Activated T-helper 17 cell treated with anti-CD3 and anti-CD28 coated beads, Interleukin-2, amount 50 U/mL, for 72 hours (primary cell): ENCODE results near the gene USP5. TPM values are rescaled to one million over a fixed set of nuclear protein-coding genes. Genes with fewer than 3 reads are reported as not detected.

ENCODE experiments used
- ATAC-seq: fragments of 150-1000 bp; cut with Tn5 transposase; replicated peaks from 2 replicates; pipeline ENCODE4 v1.10.0; 2021; ENCODE audit warnings: mild to moderate bottlenecking, moderate library complexity
- H3K27ac Mint-ChIP-seq: one replicate; pipeline ENCODE4 v1.8.0; 2022; ENCODE audit warnings: mixed read lengths
- H3K27me3 Mint-ChIP-seq: one replicate; pipeline ENCODE4 v1.8.0; 2022; ENCODE audit warnings: mixed read lengths
- H3K36me3 Mint-ChIP-seq: one replicate; pipeline ENCODE4 v1.8.0; 2022; ENCODE audit warnings: low read depth, mild to moderate bottlenecking, mixed read lengths
- H3K4me1 Mint-ChIP-seq: one replicate; pipeline ENCODE4 v1.8.0; 2022; ENCODE audit warnings: mixed read lengths
- H3K4me3 Mint-ChIP-seq: one replicate; pipeline ENCODE4 v1.8.0; 2022; ENCODE audit warnings: mild to moderate bottlenecking, mixed read lengths
- H3K9me3 Mint-ChIP-seq: one replicate; pipeline ENCODE4 v1.8.0; 2022; ENCODE audit warnings: mixed read lengths
- total RNA-seq, 2 donors: library from RNA; stranded (reverse); gene quantifications; one replicate each; pipeline ENCODE4 v1.2.3, GENCODE V29; 2022

The USP5 gene
- total RNA-seq, 2 donors from 2014 or later: 83.4 to 149 TPM

DNA sequence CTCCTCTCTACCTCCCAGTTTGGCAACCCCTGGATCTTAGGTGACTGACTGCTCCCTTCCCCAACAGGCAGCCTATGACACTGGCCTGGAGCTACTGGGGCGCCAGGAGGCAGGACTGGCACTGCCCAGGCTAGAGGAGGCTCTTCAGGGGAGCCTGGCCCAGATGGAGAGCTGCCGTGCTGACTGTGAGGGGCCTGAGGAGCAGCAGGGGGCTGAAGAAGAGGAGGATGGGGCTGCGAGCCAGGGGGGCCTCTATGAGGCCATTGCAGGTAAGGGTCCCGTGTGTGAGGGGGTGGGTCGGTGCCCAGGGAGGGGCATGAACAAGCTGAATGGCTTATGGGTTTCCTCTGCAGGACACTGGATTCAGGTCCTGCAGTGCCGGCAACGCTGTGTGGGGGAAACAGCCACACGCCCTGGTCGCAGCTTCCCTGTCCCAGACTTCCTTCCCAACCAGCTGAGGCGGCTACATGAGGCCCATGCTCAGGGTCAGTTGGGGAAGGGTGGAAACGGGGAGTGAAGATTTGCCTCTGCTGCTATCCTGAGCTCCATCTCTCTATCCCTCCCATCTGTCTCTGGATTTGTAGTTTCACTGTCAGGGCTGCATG, 21.6 kb upstream of the USP5 start:
- no peak for ATAC-seq
- peaks cover 16% of the 10 kb centered on the region for H3K27me3 Mint-ChIP-seq
- H3K27ac Mint-ChIP-seq: no peak overlapping the region
- H3K9me3 Mint-ChIP-seq: peaks cover 3% of the 10 kb centered on the region
- peaks cover 26% of the 10 kb centered on the region for H3K4me1 Mint-ChIP-seq
- no peaks in the 10 kb centered on the region for H3K36me3 Mint-ChIP-seq
- peak overlapping the region; percentile 86 for H3K4me3 Mint-ChIP-seq

DNA sequence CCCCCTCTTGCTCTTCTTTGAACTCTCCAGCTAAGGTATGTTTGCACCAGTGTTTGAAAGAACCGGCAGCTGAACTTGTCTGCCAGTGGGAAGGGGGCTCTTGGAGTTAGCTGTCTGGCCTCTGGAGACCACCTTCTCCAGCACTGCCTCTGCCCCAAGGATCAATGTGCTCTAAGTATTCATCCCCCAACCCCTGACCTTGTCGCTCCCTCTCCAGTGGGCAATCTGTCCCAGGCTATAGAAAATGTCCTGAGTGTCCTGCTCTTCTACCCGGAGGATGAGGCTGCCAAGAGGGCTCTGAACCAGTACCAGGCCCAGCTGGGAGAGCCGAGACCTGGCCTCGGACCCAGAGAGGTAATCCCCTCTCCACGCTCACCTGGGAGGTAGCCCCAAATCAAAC, 21.0 kb upstream of the USP5 start:
- peaks cover 28% of the 10 kb centered on the region for H3K4me1 Mint-ChIP-seq
- peaks cover 3% of the 10 kb centered on the region for H3K9me3 Mint-ChIP-seq
- no peak for ATAC-seq
- H3K27ac Mint-ChIP-seq: no peak overlapping the region
- H3K36me3 Mint-ChIP-seq: no peaks in the 10 kb centered on the region
- no peak overlapping the region for H3K4me3 Mint-ChIP-seq
- H3K27me3 Mint-ChIP-seq: peaks cover 14% of the 10 kb centered on the region

DNA sequence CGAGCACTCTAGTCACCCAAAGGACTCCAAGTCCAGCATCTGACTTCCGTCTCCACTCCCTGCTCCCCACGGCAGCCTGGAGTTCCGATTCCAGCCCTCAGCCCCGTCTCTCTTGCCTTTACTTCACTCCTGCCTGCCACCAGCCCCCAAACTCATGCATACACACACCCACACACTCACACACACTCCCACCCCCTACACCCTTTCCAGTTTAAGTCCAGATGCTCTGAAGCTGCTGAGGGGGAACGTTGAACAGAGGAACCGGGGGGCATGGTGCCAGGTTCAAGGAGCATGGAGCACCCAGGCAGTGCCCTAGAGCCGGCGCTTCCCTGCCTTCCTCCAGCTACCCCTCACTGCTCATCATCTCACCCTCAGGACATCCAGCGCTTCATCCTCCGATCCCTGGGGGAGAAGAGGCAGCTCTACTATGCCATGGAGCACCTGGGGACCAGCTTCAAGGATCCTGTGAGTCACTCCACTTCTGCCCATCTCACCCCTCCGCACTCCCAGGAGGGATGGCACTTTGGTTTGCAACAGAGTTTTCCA, 20.4 kb upstream of the USP5 start:
- Mint-ChIP-seq H3K4me1 (peaks cover 28% of the 10 kb centered on the region), H3K27ac (no peak overlapping the region), H3K9me3 (peaks cover 3% of the 10 kb centered on the region), H3K36me3 (no peaks in the 10 kb centered on the region), H3K4me3 (no peak overlapping the region), H3K27me3 (peaks cover 14% of the 10 kb centered on the region)
- ATAC-seq: no peak

DNA sequence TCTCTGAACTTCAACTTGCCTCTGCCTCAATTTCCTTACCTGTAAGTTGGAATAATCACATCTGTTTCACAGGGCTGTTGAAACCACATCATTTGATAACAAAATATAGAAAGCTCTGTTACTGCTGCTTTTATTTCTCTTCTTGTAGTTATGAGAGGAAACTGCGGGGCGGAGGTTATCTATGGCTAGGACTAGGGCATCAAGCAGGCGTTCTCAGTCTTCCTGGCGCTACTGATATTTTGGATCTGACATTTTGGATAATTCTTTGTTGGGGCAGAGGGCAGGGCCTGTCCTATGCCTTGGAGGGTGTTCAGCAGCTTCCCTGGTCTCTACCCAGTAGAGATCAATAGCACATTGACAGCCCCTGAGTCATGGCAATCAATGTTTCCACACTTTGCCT, 19.8 kb upstream of the USP5 start:
- peaks cover 13% of the 10 kb centered on the region for H3K27me3 Mint-ChIP-seq
- H3K36me3 Mint-ChIP-seq: no peaks in the 10 kb centered on the region
- no peak overlapping the region for H3K4me3 Mint-ChIP-seq
- H3K4me1 Mint-ChIP-seq: peaks cover 28% of the 10 kb centered on the region
- no peak overlapping the region for H3K27ac Mint-ChIP-seq
- H3K9me3 Mint-ChIP-seq: peaks cover 3% of the 10 kb centered on the region
- ATAC-seq: no peak

DNA sequence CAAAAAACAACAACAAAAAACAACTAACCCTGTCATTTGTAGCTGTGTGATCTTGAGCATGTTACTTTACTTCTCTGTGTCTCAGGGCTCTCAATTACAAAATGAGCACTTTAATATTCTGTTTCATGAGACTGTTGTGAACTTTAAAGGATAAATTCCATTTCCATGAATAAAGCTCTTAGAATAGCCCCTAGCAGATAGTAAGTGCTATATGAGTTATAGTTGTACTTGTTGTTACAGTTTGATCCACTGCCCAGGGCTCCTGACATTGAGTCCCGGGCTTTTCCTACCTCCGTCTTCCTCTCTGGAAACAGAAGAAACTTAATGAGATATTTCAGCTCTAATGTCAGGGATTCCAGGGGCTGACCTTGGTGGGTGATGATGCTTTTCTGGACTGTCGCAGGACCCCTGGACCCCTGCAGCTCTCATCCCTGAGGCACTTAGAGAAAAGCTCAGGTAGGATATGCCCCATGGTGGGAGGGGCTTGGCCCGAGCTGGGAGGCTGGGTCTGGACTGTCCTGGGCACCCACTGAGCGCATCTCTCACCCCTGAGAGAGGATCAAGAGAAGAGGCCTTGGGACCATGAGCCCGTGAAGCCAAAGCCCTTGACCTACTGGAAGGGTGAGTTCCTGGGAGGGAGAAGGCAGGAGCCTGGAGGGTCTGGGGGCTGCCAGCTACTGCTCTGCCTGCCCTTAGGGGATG, 18.6 kb upstream of the USP5 start:
- Mint-ChIP-seq H3K4me1 (peaks cover 18% of the 10 kb centered on the region), H3K36me3 (no peaks in the 10 kb centered on the region), H3K27ac (no peak overlapping the region), H3K27me3 (peaks cover 5% of the 10 kb centered on the region), H3K9me3 (peaks cover 3% of the 10 kb centered on the region), H3K4me3 (no peak overlapping the region)
- ATAC-seq: no peak

DNA sequence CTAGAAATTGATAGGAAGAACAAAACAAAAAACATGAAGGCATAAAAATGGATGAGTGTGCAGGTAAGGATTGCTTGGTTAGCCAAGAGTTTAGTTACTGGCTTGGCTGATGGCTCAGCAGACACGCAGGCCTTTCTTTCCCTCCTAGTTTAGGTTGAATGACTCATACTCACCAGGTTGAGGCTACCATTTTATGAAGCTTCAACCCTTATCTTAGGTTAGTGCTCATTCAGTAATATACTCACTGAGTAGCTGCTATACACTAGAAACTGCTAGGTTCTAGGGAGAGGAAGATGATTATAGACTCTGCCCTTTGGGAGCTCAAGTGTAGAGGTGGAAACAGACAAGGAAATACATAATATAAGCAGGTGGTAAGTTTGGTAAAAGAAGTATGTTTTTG, 17.7 kb upstream of the USP5 start:
- peaks cover under 1% of the 10 kb centered on the region for H3K27me3 Mint-ChIP-seq
- H3K27ac Mint-ChIP-seq: no peak overlapping the region
- peaks cover 3% of the 10 kb centered on the region for H3K9me3 Mint-ChIP-seq
- no peaks in the 10 kb centered on the region for H3K36me3 Mint-ChIP-seq
- ATAC-seq: peak; percentile 58
- H3K4me1 Mint-ChIP-seq: peaks cover 13% of the 10 kb centered on the region
- no peak overlapping the region for H3K4me3 Mint-ChIP-seq

DNA sequence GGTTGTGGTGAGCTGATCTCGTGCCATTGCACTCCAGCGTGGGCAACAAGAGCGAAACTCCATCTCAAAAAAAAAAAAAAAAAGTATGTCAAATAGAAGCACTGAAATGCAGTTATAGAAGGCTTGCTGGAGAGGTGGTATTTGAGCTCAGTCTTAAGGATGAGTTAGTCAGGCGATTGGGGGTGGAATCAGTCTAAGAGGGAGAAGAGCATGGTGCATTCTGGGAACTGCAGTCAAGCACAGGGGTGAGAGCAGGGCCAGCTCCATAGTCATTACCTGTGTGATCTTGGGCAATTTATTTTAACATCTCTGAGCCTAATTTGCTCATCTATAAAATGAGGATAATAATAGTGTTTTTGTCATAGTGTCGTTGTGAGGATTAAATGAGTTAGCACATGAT, 17.1 kb upstream of the USP5 start:
- peaks cover 10% of the 10 kb centered on the region for H3K4me1 Mint-ChIP-seq
- no peaks in the 10 kb centered on the region for H3K27me3 Mint-ChIP-seq
- H3K36me3 Mint-ChIP-seq: no peaks in the 10 kb centered on the region
- no peak for ATAC-seq
- H3K27ac Mint-ChIP-seq: no peak overlapping the region
- H3K9me3 Mint-ChIP-seq: peaks cover 3% of the 10 kb centered on the region
- H3K4me3 Mint-ChIP-seq: no peak overlapping the region

DNA sequence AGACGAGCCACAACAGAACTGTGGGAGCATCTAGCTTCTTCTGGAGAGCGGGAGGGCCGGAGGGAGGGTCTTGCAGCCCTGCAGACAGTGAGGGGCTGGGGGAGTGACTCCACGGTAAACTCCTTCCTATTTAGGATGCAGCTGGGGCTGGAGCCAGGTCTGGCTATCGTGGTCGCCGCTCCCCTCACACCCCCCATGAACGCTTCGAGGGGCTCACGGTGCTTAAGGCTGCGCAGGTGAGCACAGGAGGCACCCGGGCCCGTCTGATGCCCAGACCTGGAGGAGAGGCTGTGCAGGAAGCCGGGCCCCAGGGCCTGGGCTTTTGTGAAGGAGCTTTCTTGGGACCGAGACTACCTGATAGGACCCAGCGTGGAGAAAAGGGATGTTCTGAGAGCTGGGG, 15.1 kb upstream of the USP5 start:
- no peak overlapping the region for H3K27ac Mint-ChIP-seq
- H3K4me1 Mint-ChIP-seq: peaks cover 10% of the 10 kb centered on the region
- H3K27me3 Mint-ChIP-seq: no peaks in the 10 kb centered on the region
- ATAC-seq: no peak
- no peaks in the 10 kb centered on the region for H3K36me3 Mint-ChIP-seq
- peaks cover 3% of the 10 kb centered on the region for H3K9me3 Mint-ChIP-seq
- no peak overlapping the region for H3K4me3 Mint-ChIP-seq

DNA sequence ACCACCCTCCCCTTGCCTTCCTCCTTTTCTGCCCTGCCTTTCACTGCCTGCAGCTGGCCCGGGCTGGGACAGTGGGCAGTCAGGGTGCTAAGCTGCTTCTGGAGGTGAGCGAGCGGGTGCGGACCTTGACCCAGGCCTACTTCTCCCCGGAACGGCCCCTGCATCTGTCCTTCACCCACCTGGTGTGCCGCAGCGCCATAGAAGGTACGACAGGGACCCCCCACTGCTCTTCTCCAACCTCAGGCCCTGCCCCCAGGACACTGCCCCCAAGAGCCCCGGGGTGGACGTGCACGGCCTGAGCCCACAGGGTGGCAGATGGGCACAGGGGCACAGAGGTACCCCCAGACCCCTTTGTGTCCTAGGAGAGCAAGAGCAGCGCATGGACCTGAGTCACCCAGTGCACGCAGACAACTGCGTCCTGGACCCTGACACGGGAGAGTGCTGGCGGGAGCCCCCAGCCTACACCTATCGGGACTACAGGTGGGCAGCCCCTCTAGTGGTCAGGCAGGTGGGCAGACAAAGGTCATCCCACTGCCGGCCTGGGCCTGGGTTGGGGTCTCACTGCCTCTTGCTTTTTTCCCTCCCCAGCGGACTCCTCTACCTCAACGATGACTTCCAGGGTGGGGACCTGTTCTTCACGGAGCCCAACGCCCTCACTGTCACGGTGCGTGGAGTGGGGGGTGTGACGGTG, 14.4 kb upstream of the USP5 start:
- Mint-ChIP-seq H3K27me3 (no peaks in the 10 kb centered on the region), H3K4me1 (peaks cover 10% of the 10 kb centered on the region), H3K36me3 (no peaks in the 10 kb centered on the region), H3K27ac (no peak overlapping the region), H3K4me3 (no peak overlapping the region), H3K9me3 (peaks cover 3% of the 10 kb centered on the region)
- no peak for ATAC-seq

DNA sequence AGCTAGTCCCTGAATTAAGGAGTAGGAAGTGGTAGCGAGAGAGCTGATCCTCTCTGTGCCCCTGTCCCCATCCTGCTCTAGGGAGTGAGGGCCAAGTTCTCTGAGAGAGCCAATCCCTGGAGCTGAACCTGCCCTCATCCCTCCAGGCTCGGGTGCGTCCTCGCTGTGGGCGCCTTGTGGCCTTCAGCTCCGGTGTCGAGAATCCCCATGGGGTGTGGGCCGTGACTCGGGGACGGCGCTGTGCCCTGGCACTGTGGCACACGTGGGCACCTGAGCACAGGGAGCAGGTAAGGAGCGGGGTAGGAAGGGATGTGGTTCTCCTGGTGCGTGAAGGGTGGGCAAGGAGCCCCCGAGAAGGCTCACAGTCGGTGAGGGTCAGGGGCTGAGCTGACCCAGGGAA, 13.1 kb upstream of the USP5 start:
- Mint-ChIP-seq H3K36me3 (no peaks in the 10 kb centered on the region), H3K9me3 (peaks cover 3% of the 10 kb centered on the region), H3K27me3 (no peaks in the 10 kb centered on the region), H3K4me1 (peaks cover 10% of the 10 kb centered on the region), H3K27ac (no peak overlapping the region), H3K4me3 (no peak overlapping the region)
- ATAC-seq: no peak

DNA sequence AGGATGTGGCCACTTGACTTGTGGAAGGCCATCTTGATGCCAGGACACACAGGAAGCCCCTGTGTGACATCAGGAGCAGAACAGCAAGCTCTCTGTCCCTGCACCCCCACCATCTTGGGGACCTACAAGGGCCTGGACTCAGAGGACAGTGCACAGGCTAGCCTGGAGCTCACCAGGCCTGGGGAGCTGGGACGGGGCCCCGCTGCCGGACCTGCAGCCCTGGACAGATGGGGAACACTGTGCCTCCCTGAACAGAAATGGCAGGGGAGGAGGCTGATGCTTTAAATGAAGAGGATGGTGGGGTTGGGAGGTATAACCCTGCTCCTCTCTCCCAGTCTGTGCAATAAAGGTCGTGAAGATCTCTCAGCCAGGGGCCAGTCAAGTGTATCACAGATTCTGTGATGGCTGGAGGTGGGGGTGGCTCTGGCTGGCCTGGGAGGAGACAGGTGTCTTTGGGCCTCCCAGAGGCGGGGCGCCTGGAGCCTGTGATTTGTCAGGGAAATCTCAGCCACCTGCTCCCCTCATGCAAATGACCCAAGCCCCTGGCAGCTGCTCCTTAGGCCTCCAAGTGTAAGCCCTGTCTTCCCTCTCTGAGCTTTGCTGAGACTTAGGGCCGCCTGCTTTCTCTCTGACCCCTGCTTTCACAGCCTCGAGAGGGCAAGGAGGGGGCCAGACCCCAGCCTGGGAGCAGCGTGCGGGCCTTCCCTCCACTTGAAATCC, 12.3 kb upstream of the USP5 start:
- Mint-ChIP-seq H3K9me3 (no peaks in the 10 kb centered on the region), H3K4me3 (no peak overlapping the region)

DNA sequence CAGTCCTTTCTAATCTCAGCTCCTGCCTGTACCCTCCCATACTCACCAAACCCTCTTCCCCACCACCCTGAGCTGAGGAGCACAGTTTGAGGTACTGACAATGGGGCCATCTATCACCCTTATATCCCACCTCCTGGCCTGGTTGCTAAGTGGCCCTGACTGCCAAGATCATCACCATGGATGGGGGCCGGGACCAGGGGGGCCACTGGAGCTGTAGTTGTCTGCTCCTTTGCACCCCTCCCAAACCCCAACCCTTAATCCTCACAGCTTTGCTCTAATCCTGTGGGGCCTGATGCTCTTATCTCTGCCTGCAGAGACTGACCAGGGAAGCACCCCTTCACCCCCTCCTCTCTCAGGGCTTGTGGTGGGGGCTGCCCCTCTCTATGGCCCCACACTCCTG, 11.6 kb upstream of the USP5 start:
- Mint-ChIP-seq H3K9me3 (no peaks in the 10 kb centered on the region), H3K27me3 (no peaks in the 10 kb centered on the region), H3K36me3 (no peaks in the 10 kb centered on the region), H3K4me1 (peaks cover 4% of the 10 kb centered on the region), H3K27ac (no peak overlapping the region), H3K4me3 (no peak overlapping the region)
- ATAC-seq: no peak

More for the DNA sequence above, 12.3 kb upstream of the USP5 start:
- no peak for ATAC-seq
- Mint-ChIP-seq H3K4me1 (peaks cover 4% of the 10 kb centered on the region), H3K36me3 (no peaks in the 10 kb centered on the region), H3K27me3 (no peaks in the 10 kb centered on the region), H3K27ac (no peak overlapping the region)

DNA sequence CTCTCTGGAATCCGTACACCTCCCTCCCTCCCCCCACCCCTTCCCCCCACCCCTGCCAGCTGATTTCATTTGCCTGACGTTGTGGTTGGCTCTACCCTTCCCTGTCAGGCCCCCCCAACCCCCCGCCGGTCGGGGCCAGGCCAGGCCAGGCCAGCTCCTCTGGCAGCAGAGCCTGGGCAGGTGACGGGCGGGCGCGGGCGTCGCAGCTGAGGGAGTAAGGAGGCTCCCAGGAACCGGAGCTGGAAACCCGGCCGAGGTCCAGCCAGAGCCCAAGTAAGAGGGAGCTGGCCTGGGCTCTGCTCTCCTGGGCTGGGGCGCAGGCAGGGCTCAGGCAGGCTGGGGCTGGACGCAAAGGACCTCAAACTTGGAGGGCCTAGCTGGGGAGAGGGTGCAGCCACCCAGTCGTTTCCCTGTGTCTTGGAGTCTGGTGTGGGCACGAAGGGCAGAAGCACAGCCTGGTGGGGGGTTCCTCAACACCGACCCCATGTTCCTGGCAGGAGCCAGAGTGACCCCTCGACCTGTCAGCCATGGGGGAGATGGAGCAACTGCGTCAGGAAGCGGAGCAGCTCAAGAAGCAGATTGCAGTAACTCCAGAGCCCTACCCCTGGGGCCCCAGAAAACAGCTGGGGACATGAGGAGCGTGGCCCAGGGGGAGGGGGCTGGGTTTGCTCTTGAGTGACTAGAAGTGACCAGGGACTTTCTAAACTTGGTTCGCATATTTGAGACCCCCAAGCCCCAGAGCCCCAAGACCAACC, 11.0 kb upstream of the USP5 start, which contains the start of gene GNB3:
Gene GNB3 (plus strand): TSS at position 165 of the 755 bp plus-strand sequence. CDS start 363 bp downstream, at position 528.
- ATAC-seq: no peak
- no peaks in the 10 kb centered on the region for H3K36me3 Mint-ChIP-seq
- no peaks in the 10 kb centered on the region for H3K4me1 Mint-ChIP-seq
- H3K4me3 Mint-ChIP-seq: no peak within 1 kb of the TSS
- H3K27me3 Mint-ChIP-seq: no peaks in the 10 kb centered on the region
- no peak within 1 kb of the TSS for H3K27ac Mint-ChIP-seq
- H3K9me3 Mint-ChIP-seq: no peaks in the 10 kb centered on the region

DNA sequence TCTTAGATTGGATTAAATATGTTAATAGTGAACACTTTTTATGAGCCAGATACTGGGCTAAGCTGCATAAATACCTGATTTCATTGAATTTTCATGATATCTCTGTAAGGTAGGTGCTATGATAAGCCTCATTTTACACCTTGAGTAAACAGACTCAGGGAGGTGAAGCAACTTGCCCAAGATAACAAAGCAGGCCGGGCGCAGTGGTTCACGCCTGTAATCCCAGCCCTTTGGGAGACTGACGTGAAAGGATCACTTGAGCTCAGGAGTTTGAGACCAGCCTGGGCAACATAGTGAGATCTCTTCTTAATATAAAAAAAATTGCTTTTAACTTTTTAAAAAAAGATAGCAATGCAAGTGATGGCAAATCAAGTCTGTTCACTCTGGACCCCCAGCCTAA, 9.9 kb upstream of the USP5 start:
- Mint-ChIP-seq H3K4me1 (no peaks in the 10 kb centered on the region), H3K36me3 (no peaks in the 10 kb centered on the region), H3K27ac (no peak overlapping the region), H3K9me3 (no peaks in the 10 kb centered on the region), H3K4me3 (no peak overlapping the region), H3K27me3 (no peaks in the 10 kb centered on the region)
- ATAC-seq: no peak
